Dendritic cell treated with granulocyte-macrophage colony-stimulating factor and Interleukin-4, amounts not matched to agents 40 ng/mL and 50 ng/mL, for 4 days (primary cell): Measurements from ENCODE around the gene ILDR2.

Experiments used
- H3K27ac Mint-ChIP-seq: one replicate; pipeline ENCODE4 v1.8.0; 2022; ENCODE audit warnings: mild to moderate bottlenecking, mixed read lengths
- H3K27me3 Mint-ChIP-seq: one replicate; pipeline ENCODE4 v1.8.0; 2022; ENCODE audit warnings: mild to moderate bottlenecking, mixed read lengths
- H3K36me3 Mint-ChIP-seq: one replicate; pipeline ENCODE4 v1.8.0; 2022; ENCODE audit warnings: low read depth, mixed read lengths
- H3K4me1 Mint-ChIP-seq: one replicate; pipeline ENCODE4 v1.8.0; 2022; ENCODE audit warnings: low read depth, mixed read lengths
- H3K4me3 Mint-ChIP-seq: one replicate; pipeline ENCODE4 v1.8.0; 2022; ENCODE audit warnings: mild to moderate bottlenecking, moderate library complexity, mixed read lengths
- H3K9me3 Mint-ChIP-seq: one replicate; pipeline ENCODE4 v1.8.0; 2022; ENCODE audit warnings: mixed read lengths
- intact Hi-C: fragments of 100-400 bp; cut with micrococcal nuclease; formaldehyde crosslinking; loops from one replicate; pipeline ENCODE4 v1.15.0; 2022

Gene ILDR2, protein sequence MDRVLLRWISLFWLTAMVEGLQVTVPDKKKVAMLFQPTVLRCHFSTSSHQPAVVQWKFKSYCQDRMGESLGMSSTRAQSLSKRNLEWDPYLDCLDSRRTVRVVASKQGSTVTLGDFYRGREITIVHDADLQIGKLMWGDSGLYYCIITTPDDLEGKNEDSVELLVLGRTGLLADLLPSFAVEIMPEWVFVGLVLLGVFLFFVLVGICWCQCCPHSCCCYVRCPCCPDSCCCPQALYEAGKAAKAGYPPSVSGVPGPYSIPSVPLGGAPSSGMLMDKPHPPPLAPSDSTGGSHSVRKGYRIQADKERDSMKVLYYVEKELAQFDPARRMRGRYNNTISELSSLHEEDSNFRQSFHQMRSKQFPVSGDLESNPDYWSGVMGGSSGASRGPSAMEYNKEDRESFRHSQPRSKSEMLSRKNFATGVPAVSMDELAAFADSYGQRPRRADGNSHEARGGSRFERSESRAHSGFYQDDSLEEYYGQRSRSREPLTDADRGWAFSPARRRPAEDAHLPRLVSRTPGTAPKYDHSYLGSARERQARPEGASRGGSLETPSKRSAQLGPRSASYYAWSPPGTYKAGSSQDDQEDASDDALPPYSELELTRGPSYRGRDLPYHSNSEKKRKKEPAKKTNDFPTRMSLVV

DNA sequence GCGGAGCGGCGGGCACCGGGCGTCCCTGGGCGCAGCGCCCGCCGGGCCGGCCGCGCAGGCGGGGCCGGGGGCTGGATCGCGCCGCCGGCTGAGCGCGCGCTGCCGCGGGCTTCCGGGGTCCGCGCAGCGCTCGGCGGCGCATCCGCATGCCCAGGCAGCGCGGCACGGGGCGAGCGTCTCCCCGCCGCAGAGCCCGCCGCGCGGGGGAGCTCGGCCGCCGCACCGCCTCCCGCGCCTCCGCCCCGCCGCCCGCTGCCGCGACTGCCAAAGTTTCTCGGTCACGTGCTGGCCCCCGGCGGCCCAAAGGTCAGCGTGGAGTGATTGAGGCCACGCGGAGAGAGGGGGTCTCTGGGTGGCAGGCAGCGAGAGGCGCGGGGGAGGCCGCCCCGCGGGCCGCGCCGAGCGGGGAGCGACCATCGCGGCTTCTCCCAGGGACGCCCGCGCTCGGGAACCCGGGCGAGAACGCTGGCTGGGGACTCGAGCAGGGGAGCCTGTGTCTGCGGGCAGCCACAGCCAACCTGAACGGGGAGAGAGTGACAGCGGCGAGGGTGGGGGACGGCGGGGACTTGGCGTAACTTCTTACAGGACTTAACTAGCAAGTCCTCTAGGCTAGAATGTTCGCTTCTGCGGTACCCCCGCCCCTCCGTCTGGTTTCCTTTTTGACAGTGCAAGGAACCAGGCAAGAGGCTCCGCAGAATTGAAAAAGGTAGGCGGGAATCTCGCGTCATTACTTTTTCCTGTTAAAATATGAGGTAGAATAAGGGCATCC is at the start of gene ILDR2:
Gene ILDR2, minus strand, starts transcription at position 180 of the 769 bp plus-strand sequence. CDS start 272 bp downstream, outside the sequence.
- Mint-ChIP-seq H3K27me3 (peaks cover 39% of the 10 kb centered on the region), H3K27ac (peak within 1 kb of the TSS; percentile 23), H3K9me3 (no peaks in the 10 kb centered on the region), H3K4me1 (peaks cover 30% of the 10 kb centered on the region), H3K4me3 (peak within 1 kb of the TSS; percentile 76), H3K36me3 (no peaks in the 10 kb centered on the region)
- intact Hi-C loops, result no loop called here

GRCh38 chr1:167022384-167022783 is 47.0 kb upstream of the ILDR2 start:
- no peak overlapping the region for H3K27ac Mint-ChIP-seq
- no peak overlapping the region for H3K4me3 Mint-ChIP-seq
- H3K9me3 Mint-ChIP-seq, result no peaks in the 10 kb centered on the region
- intact Hi-C loops, result no loop called here
- H3K4me1 Mint-ChIP-seq, result no peaks in the 10 kb centered on the region
- no peaks in the 10 kb centered on the region for H3K36me3 Mint-ChIP-seq
- H3K27me3 Mint-ChIP-seq, result no peaks in the 10 kb centered on the region

- Mint-ChIP-seq H3K36me3 (no peaks in the 10 kb centered on the region), H3K27me3 (no peaks in the 10 kb centered on the region), H3K27ac (no peak overlapping the region), H3K9me3 (no peaks in the 10 kb centered on the region), H3K4me1 (peaks cover 16% of the 10 kb centered on the region), H3K4me3 (no peak overlapping the region)
- intact Hi-C loops, result no loop called here
These were observed 40.9 kb upstream of the ILDR2 start for GRCh38 chr1:167016100-167016750.

- no peaks in the 10 kb centered on the region for H3K27me3 Mint-ChIP-seq
- peaks cover 26% of the 10 kb centered on the region for H3K4me1 Mint-ChIP-seq
- intact Hi-C loops, result no loop called here
- no peak overlapping the region for H3K4me3 Mint-ChIP-seq
- H3K9me3 Mint-ChIP-seq, result no peaks in the 10 kb centered on the region
- no peaks in the 10 kb centered on the region for H3K36me3 Mint-ChIP-seq
- no peak overlapping the region for H3K27ac Mint-ChIP-seq
These were observed 38.0 kb upstream of the ILDR2 start for GRCh38 chr1:167013108-167013929.

- no peaks in the 10 kb centered on the region for H3K36me3 Mint-ChIP-seq
- no peaks in the 10 kb centered on the region for H3K9me3 Mint-ChIP-seq
- no peaks in the 10 kb centered on the region for H3K27me3 Mint-ChIP-seq
- intact Hi-C loops, result no loop called here
- H3K4me1 Mint-ChIP-seq, result peaks cover 26% of the 10 kb centered on the region
- no peak overlapping the region for H3K27ac Mint-ChIP-seq
- H3K4me3 Mint-ChIP-seq, result no peak overlapping the region
These were observed 37.2 kb upstream of the ILDR2 start for GRCh38 chr1:167012570-167012969.

GRCh38 chr1:167011560-167012191 is 36.3 kb upstream of the ILDR2 start:
- Mint-ChIP-seq H3K27ac (no peak overlapping the region), H3K9me3 (no peaks in the 10 kb centered on the region), H3K4me3 (no peak overlapping the region), H3K27me3 (no peaks in the 10 kb centered on the region), H3K4me1 (peaks cover 23% of the 10 kb centered on the region), H3K36me3 (no peaks in the 10 kb centered on the region)
- intact Hi-C loops, result no loop called here

- intact Hi-C loops, result no loop called here
- H3K27me3 Mint-ChIP-seq, result no peaks in the 10 kb centered on the region
- no peak overlapping the region for H3K27ac Mint-ChIP-seq
- peaks cover 20% of the 10 kb centered on the region for H3K9me3 Mint-ChIP-seq
- H3K4me1 Mint-ChIP-seq, result no peaks in the 10 kb centered on the region
- no peaks in the 10 kb centered on the region for H3K36me3 Mint-ChIP-seq
- no peak overlapping the region for H3K4me3 Mint-ChIP-seq
These were observed 28.4 kb upstream of the ILDR2 start for GRCh38 chr1:167003711-167004110.

- Mint-ChIP-seq H3K9me3 (peaks cover 20% of the 10 kb centered on the region), H3K4me3 (no peak overlapping the region), H3K27me3 (no peaks in the 10 kb centered on the region), H3K36me3 (no peaks in the 10 kb centered on the region), H3K4me1 (no peaks in the 10 kb centered on the region), H3K27ac (no peak overlapping the region)
- intact Hi-C loops, result no loop called here
These were observed 27.0 kb upstream of the ILDR2 start for GRCh38 chr1:167002354-167002753.

DNA sequence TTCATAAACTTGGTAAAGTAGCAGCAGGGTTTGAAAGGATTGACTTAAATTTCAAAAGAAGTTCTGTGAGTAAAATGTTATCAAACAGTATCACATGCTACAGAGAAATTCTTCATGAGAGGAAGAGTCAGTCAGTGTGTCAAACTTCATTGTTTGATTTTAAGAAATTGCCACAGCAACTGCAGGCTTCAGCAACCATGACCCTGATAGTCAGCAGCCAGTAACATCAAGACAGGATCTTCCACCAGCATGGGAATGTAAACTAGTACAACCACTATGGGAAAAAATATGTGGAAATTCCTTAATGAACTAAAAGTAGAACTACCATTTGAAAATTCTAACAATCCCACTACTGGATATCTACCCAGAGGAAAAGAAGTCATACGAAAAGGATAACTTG is 25.2 kb upstream of the ILDR2 start:
- Mint-ChIP-seq H3K27ac (no peak overlapping the region), H3K36me3 (no peaks in the 10 kb centered on the region), H3K9me3 (peaks cover 20% of the 10 kb centered on the region), H3K4me1 (no peaks in the 10 kb centered on the region), H3K27me3 (no peaks in the 10 kb centered on the region), H3K4me3 (no peak overlapping the region)
- intact Hi-C loops, result no loop called here

- no peaks in the 10 kb centered on the region for H3K4me1 Mint-ChIP-seq
- intact Hi-C loops, result no loop called here
- peaks cover 20% of the 10 kb centered on the region for H3K9me3 Mint-ChIP-seq
- no peak overlapping the region for H3K4me3 Mint-ChIP-seq
- no peak overlapping the region for H3K27ac Mint-ChIP-seq
- H3K27me3 Mint-ChIP-seq, result no peaks in the 10 kb centered on the region
- H3K36me3 Mint-ChIP-seq, result no peaks in the 10 kb centered on the region
These were observed 24.2 kb upstream of the ILDR2 start for GRCh38 chr1:166999500-167000055.

DNA sequence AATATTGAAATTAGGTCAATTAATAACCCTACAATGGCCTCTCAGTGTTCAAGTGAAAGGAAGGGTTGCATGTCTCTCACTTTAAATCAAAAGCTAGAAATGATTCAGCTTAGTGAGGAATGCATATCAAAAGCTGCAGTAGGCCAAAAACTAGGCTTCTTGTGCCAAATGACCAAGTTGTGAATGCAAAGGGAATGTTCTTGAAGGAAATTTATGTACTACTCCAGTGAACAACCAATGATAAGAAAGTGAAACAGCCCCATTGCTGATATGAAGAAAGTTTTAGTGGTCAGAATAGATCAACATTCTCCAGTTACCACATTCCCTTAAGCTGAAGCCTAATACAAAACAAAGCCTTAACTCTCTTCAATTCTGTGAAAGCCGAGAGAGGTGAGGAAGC is 23.7 kb upstream of the ILDR2 start:
- intact Hi-C loops, result no loop called here
- Mint-ChIP-seq H3K4me1 (no peaks in the 10 kb centered on the region), H3K36me3 (no peaks in the 10 kb centered on the region), H3K27ac (no peak overlapping the region), H3K9me3 (peaks cover 20% of the 10 kb centered on the region), H3K27me3 (no peaks in the 10 kb centered on the region), H3K4me3 (no peak overlapping the region)

DNA sequence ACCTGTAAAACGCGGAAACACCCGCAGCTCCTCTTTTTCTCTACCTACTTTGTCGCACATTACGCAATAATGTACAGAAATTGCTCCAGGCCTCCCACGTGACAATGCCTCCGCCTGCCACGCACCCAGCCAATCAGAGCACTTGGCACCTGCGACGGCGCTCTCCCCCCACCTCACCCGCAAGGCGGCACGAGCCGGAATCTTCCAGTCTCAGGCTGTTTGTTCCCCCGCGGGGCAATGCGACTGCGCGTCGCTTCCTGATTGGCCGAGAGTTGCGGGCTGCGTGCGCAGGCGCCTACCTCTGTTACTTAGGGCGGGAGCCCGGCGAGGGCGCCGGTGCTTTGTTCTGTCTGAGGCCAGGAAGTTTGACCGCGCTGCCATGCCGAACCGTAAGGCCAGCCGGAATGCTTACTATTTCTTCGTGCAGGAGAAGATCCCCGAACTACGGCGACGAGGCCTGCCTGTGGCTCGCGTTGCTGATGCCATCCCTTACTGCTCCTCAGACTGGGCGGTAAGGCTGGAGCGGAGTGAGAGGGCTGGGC is 13.7 kb upstream of the ILDR2 start, which contains the start of gene MAEL:
Gene MAEL, plus strand, starts transcription at position 307 of the 542 bp plus-strand sequence. Its CDS starts 73 bp downstream, at position 380.
- intact Hi-C loops, result no loop called here
- H3K4me3 Mint-ChIP-seq, result no peak within 1 kb of the TSS
- H3K27ac Mint-ChIP-seq, result no peak within 1 kb of the TSS
- no peaks in the 10 kb centered on the region for H3K36me3 Mint-ChIP-seq
- peaks cover 2% of the 10 kb centered on the region for H3K27me3 Mint-ChIP-seq
- no peaks in the 10 kb centered on the region for H3K4me1 Mint-ChIP-seq
- H3K9me3 Mint-ChIP-seq, result peaks cover 9% of the 10 kb centered on the region
